Left hindlimb (tissue), 1 donor: ENCODE measurements around the gene DOP1B.

ENCODE experiments used
- DNase-seq: peaks from one replicate; pipeline ENCODE4 v3.0.0-alpha.2; 2018

DOP1B gene

GRCh38 chr21:36205962-36206361 is 49.3 kb downstream of the DOP1B start:
- DNase-seq: no peak
